AG04450 (cell line): ENCODE results near the gene WBP2. TPM values are rescaled to one million over a fixed set of nuclear protein-coding genes. Genes with fewer than 3 reads are reported as not detected.
"Not testable (repeated sequence)": the region's sequence is repeated elsewhere in the genome, so short reads cannot be mapped to it uniquely, and the experiment has no call there.

Experiments
- CTCF ChIA-PET: fragments of 300-600, 350-600 bp; formaldehyde crosslinking; extraction: SDS; loops from one replicate; lab custom pipeline; 2022; ENCODE audit warnings: antibody characterized with exemption, inconsistent platforms; lab: Charles Lee
- POLR2A ChIA-PET: fragments of 350-600 bp; formaldehyde crosslinking; extraction: SDS; loops from one replicate; lab custom pipeline; 2021; ENCODE audit warnings: antibody characterized with exemption, inconsistent platforms; lab: Yijun Ruan, JAX
- DNase-seq: peaks from one replicate; pipeline ENCODE4 v3.0.0-alpha.2; 2011; ENCODE audit warnings: low read depth, low spot score
- H3K27ac ChIP-seq: one replicate; pipeline ENCODE4 v1.5.1; 2012; ENCODE audit warnings: low read depth, low read length, control low read depth
- H3K27me3 ChIP-seq: one replicate; pipeline ENCODE4 v1.6.0; 2012; ENCODE audit warnings: low read length; ENCODE audit not compliant: control insufficient read depth, insufficient read depth
- H3K4me3 ChIP-seq: 2 replicates; pipeline ENCODE4 v1.5.1; 2011; ENCODE audit warnings: mild to moderate bottlenecking, low read depth, low read length, control low read depth
- H3K9me3 ChIP-seq: 2 replicates; pipeline ENCODE4 v1.5.1; 2012; ENCODE audit warnings: low read length; ENCODE audit not compliant: control insufficient read depth, insufficient read depth
- CTCF ChIP-seq: IDR thresholded peaks from 2 replicates; pipeline ENCODE4 v1.5.1; 2011; ENCODE audit warnings: low read depth, low read length, control low read depth, inconsistent platforms
- polyA plus RNA-seq: library from polyadenylated mRNA; depleted of rRNA; stranded (reverse); fragments of >200 nt; gene quantifications from 2 replicates; pipeline ENCODE4 v1.2.3, GENCODE V29; 2011

Gene WBP2
- polyA plus RNA-seq, 1 experiment, result 35.3 TPM

GRCh38 chr17:75864448-75864871 is 9.3 kb upstream of the WBP2 start:
- Histone ChIP-seq H3K27ac (peak overlapping the region; percentile 25), H3K4me3 (no peak overlapping the region), H3K27me3 (no peaks in the 10 kb centered on the region), H3K9me3 (no peaks in the 10 kb centered on the region; the same call in 1 of the 2 replicates)
- CTCF ChIA-PET, result interaction anchor here (0.7 to 1.5 kb wide), 4 partner anchors 9 to 81 kb away, joined by 3 to 7 read pairs (median 5); partner anchors contain the start of gene WBP2
- DNase-seq, result peak; percentile 82
- TF ChIP-seq CTCF, result 0 out of 2 replicates have a peak, but pooled peaks have one; percentile 13
- POLR2A ChIA-PET, result interaction anchor here (0.8 to 1.9 kb wide), 4 partner anchors 9 to 84 kb away, joined by 3 to 10 read pairs (median 8); partner anchors contain the start of genes TRIM65 and WBP2

GRCh38 chr17:75861927-75862317 is 6.8 kb upstream of the WBP2 start:
- no peak overlapping the region for H3K27ac ChIP-seq
- no peak for DNase-seq
- H3K4me3 ChIP-seq, result no peak overlapping the region
- ChIA-PET POLR2A (interaction anchor here (1.4 kb wide), 1 partner anchor 82 kb away, joined by 4 read pairs; a partner anchor contains a TSS), CTCF (interaction anchor here (0.8 to 1.7 kb wide), 7 partner anchors 8 to 41 kb away, joined by 3 to 5 read pairs (median 3); no protein-coding TSS in a partner anchor)
- H3K9me3 ChIP-seq, result no peaks in the 10 kb centered on the region; the same call in 1 of the 2 replicates
- no peak for TF ChIP-seq CTCF
- H3K27me3 ChIP-seq, result no peaks in the 10 kb centered on the region

GRCh38 chr17:75859358-75859757 is 4.2 kb upstream of the WBP2 start:
- not testable (repeated sequence) for H3K27me3 ChIP-seq, H3K9me3 ChIP-seq, H3K4me3 ChIP-seq, DNase-seq, H3K27ac ChIP-seq
- ChIA-PET POLR2A (interaction anchor here (0.5 kb wide), 1 partner anchor 27 kb away, joined by 12 read pairs; no protein-coding TSS in a partner anchor), CTCF (interaction anchor here (1.2 kb wide), 1 partner anchor 76 kb away, joined by 4 read pairs; no protein-coding TSS in a partner anchor)

- H3K27ac ChIP-seq, result peak overlapping the region; percentile 90
- ChIA-PET CTCF (interaction anchor here (1.0 to 3.5 kb wide), 4 partner anchors 10 to 106 kb away, joined by 3 to 18 read pairs (median 4); no protein-coding TSS in a partner anchor), POLR2A (interaction anchor here (0.7 to 2.1 kb wide), 8 partner anchors 8 to 76 kb away, joined by 3 to 21 read pairs (median 8); partner anchors contain the start of genes MRPL38, TRIM47 and TRIM65)
- no peak for DNase-seq
- H3K27me3 ChIP-seq, result no peaks in the 10 kb centered on the region
- 0 out of 2 replicates have a peak, but pooled peaks have one; percentile 11 for TF ChIP-seq CTCF
- H3K9me3 ChIP-seq, result no peaks in the 10 kb centered on the region; the same call in 1 of the 2 replicates
- H3K4me3 ChIP-seq, result peak overlapping the region; percentile 94
Observed at GRCh38 chr17:75856062-75856756, 1.1 kb upstream of the WBP2 start.

GRCh38 chr17:75854881-75855309 is 240 bp downstream of the WBP2 start:
- DNase-seq, result no peak
- H3K4me3 ChIP-seq, result peak overlapping the region; percentile 94
- no peaks in the 10 kb centered on the region for H3K27me3 ChIP-seq
- H3K9me3 ChIP-seq, result no peaks in the 10 kb centered on the region
- ChIA-PET CTCF (interaction anchor here (0.6 to 3.5 kb wide), 12 partner anchors 9 to 105 kb away, joined by 3 to 18 read pairs (median 4); no protein-coding TSS in a partner anchor), POLR2A (interaction anchor here (0.6 to 2.1 kb wide), 18 partner anchors 8 to 285 kb away, joined by 3 to 21 read pairs (median 4); partner anchors contain the start of genes FBF1, MRPL38, TRIM47 and TRIM65)
- peak overlapping the region; percentile 47 for H3K27ac ChIP-seq
- TF ChIP-seq CTCF, result no peak
